Stimulated activated CD4-positive, alpha-beta T cell treated with anti-CD3 and anti-CD28 coated beads, Interleukin-2, amount 100 ng/mL, for 48 hours (primary cell): ENCODE data around the gene NKIRAS1.

ENCODE experiments used
- DNase-seq, 2 donors: peaks; one replicate each; pipeline ENCODE4 v3.0.0-alpha.2; 2020

Gene NKIRAS1

DNA sequence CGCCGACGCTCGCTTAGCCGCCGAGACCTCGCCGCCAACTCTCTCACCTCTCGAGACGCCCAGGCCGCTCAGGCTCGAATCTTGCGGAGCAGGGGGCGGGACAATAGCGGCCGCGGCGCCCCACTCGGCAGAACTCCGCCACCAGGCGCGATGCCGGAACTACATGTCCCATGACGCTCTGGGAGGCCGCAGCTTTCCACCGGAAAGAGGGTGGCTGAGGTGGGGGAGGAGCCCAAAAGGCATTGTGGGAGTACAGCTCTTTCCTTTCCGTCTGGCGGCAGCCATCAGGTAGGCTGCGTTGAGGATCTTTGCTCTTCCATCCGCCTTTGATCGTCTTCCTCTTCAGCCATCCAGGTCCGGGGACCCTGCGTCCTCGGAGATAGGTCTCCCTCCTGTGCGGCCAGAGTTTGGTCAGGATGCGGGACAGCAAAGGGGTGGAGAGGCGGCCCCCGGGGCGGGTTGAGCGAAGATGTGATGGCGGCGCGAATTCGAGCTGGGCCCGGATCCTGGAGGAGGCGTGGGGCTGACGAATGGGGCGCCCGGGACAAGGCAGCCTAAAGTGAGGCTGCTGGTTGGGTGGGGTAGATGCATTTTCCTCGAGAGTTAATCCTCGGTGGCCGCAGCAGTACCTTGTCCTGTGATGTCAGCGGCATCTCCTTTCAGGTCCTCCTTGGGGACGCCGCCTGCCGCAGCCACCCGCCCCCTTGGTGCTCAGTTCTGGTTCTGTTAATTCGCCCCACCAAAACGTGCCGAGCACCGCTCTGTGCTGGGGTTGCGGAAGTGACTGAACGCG, at the start of gene NKIRAS1, which contains the start of gene RPL15:
NKIRAS1 (minus strand) TSS at position 105 of the 793 bp plus-strand sequence. CDS start 6,086 bp downstream, outside the sequence.
RPL15 (plus strand) TSS at position 247 of the 793 bp plus-strand sequence. CDS start 728 bp downstream, outside the sequence.
- DNase-seq, result peak; percentile 91 to 92

GRCh38 chr3:23966328-23966727, 49.5 kb upstream of the NKIRAS1 start:
- DNase-seq, result no peak

GRCh38 chr3:23964537-23965235, 47.9 kb upstream of the NKIRAS1 start:
- no peak for DNase-seq

DNA sequence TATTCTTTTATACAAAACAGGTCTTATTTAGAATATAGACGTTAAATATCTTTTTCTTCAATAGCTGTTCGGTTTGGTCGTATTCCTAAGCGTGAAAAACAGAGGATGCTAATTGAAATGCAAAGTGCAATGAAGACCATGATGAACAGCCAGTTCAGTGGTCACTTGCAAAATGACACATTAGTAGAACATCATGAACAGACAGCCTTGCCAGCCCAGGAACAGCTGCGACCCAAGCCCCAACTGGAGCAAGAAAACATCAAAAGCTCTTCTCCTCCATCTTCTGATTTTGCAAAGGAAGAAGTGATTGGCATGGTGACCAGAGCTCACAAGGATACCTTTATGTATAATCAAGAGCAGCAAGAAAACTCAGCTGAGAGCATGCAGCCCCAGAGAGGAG, 45.1 kb upstream of the NKIRAS1 start:
- no peak for DNase-seq

DNA sequence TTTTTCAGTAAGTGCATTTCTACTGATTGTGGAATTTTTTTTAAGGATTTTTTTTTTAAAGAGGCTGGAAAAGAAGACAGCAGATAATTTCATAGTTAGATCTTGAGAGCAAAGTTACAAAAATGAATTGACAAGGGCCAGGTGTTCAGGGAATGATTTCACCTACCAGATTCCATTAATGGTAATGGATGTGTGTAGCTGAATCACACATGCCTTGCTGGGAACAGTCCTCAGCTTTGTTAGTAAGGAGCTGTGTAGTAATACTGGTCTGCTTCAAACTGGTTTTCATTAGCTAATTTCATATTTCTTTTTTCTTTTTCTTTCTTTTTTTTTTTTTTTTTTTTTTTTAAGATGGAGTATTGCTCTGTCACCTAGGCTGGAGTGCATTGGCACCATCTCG, 44.3 kb upstream of the NKIRAS1 start:
- DNase-seq, result no peak

DNA sequence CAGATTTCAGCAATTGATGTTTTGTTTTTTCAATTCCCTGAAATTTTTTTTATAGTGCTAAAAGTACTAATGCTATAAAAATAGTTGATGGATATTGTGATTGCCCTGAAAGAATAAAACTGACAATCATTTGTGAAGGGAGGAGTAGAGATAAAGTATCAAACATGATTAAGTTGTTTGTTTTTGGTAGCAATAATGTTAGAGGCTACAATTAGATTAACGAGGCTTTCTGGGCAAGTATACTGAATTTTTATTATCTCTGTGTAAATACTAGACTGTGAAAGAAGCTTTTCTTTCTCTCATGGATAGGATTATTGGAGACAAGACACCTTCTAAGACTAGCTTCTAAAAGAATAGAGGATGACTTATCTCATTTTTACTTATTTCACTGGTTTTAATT, 43.9 kb upstream of the NKIRAS1 start:
- no peak for DNase-seq

- no peak for DNase-seq
These were observed 42.5 kb upstream of the NKIRAS1 start for GRCh38 chr3:23959135-23959900.

GRCh38 chr3:23956701-23957100, 39.9 kb upstream of the NKIRAS1 start:
- DNase-seq, result no peak

DNA sequence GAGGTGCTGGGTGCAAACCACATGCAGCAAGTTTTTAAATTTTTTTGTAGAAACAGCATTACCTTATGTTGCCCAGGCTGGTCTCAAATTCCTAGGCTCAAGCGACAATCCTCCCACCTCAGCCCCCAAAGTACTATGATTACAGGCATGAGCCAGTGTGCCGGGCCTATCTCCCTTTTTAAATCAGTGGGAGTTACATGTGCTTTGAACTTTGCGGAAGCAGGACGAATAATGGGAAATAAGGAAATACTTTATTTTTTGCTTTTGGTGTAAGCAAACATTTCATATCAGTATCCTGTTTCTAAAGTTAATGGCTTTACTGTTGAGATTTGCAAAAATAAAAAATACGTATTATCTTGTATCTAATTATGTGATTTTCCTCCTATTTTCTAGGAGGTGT, 37.4 kb upstream of the NKIRAS1 start:
- no peak for DNase-seq

DNA sequence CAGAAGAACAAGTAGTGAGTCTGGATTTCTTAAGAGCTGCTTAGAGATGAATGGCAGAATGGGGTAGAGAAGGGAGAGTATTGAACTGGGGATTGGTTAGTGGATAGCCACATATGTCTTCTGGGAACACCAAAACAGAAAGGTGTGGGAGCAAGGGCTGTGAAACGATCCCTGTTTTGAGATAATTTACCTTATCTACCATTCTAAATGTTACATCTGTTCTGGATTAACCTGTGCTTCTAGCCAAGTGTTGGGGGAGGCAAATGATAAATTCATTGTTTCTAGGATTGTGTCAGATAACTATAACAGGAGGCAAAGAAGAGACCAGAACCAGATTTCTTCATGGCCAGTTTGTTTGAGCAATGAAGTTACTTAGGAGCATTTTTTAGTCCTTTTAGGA, 36.7 kb upstream of the NKIRAS1 start:
- no peak for DNase-seq

GRCh38 chr3:23952646-23953045, 35.9 kb upstream of the NKIRAS1 start:
- no peak for DNase-seq

GRCh38 chr3:23950293-23950692, 33.5 kb upstream of the NKIRAS1 start:
- DNase-seq, result no peak

DNA sequence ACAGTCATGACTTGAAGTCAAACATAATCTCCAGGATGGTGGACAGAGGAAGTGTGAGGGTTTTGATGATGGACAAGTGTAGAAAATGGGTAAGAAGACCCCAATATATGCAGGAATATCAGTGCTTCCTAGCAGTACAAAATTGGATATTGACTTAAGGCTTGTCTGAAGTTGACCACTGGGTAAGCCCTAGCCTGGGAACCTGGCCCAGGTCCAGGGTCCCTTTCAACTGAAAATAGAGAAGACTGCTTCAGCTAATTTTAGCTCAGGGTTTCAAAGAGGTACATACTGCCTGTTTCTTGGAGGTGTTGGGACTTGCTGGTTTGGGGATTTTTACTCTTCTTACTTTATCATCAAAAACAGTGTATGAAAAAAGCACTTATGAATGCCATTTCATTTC, 33.0 kb upstream of the NKIRAS1 start:
- DNase-seq, result no peak

DNA sequence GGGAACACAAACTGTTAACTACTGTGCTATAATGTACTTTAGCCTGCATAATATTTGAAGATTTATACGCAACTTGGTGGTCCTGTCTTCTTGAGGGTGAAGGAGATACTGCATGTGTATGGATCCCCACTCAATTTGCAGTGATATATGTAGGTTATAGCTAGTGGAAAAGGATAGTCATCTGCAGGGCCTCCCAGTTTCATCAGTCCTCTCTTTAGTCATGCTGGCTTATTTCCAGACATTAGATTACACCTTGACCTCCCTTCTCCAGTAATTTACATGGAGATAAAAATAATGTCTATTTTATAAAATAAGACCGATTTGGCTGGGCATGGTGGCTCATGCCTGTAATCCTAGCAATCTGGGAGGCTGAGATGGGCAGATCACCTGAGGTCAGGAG, 32.0 kb upstream of the NKIRAS1 start:
- no peak for DNase-seq

GRCh38 chr3:23945913-23946687, 29.3 kb upstream of the NKIRAS1 start:
- DNase-seq, result peak; percentile 94 to 96

- DNase-seq, result no peak
These were observed 28.8 kb upstream of the NKIRAS1 start for GRCh38 chr3:23945663-23945912.

DNA sequence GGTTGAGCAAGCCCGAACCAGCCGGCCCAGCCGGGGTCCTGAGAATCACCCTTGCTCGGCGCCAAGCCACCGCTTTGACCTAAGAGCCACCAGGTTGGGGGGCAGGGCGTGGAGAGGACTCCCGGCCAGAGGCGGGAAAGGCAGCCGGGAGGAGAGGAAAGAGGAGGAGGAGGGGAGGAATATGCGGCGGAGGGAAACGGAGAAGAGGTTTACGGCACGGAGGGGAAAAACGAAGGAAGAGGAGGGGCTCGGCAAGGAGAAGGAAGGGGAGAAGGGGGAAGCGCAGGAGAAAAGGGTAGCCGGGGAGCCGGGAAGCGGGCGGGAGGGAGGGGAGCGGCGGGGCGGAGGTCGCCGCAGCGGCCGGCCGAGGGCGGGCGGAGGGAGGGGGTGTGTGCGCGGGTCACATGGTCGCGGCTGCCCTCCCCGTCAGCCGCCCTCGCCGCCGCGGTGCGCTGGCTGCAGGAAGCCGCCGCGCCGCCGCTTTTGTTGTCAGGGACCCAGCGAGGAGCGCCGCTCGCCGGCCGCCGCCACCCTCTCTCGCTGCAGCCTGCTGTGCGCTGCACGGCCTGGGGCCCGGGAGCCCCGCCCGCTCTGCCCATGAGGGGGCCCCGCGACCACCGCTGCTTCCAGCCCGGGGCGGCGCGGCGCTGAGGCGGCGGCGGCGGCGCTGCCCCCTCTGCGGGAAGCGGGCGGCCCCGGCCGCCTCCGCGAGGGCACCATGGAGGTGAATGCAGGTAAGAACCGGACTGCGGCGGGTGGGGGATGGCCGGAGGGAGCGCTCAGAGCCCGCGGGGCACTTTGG, 28.3 kb upstream of the NKIRAS1 start, which contains the start of gene NR1D2:
NR1D2 (plus strand) TSS at position 426 of the 802 bp plus-strand sequence; CDS start at position 719, 293 bp downstream.
- DNase-seq, result peak; percentile 65

GRCh38 chr3:23944007-23944783, 27.4 kb upstream of the NKIRAS1 start:
- no peak for DNase-seq

- no peak for DNase-seq
These were observed 25.8 kb upstream of the NKIRAS1 start for GRCh38 chr3:23942546-23942945.

DNA sequence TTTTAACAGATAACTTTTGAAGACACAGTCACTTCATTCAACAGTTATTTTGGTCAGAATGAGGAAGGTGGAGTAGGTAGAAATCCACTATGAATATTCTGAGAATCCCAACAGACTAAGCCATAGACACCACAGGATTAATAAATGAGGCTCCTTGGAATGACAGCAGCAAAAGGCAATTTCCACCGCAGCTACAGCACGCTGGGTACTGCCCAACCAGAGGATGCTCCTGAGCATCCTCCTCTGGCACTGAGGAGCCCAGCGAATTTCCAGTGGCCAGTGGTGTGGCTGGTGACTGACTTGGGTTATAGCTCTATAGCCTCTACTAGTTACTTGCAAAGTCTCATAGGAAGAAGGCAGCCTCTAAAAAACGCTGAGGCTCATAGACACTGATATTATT, 24.6 kb upstream of the NKIRAS1 start:
- DNase-seq, result no peak

DNA sequence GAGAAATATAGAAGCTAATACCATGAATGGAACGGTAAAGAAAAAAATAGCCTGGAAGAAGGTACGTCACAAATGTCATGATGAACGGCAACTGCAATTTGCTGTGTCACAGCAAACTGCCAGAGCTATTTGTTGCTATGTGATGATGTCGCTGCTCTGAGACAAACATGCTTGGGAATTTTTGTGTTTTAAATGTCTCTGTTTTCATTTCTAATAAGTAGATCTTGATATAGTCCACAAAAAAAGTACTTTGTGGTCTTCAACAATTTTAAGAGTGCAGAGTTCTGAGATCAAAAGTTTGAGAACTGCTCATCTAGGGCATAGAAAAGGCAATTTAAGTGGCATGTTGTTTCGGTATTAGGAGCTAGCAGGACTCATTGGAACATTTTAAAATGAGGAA, 24.0 kb upstream of the NKIRAS1 start:
- DNase-seq, result no peak
